DOHH2 (cell line): ENCODE measurements around the gene DLGAP1.

Experiments used
- CTCF ChIP-seq: fragments of 200-600 bp; sonication (generic); IDR thresholded peaks from one replicate; pipeline ENCODE4 v1.5.1; 2014; ENCODE audit warnings: antibody characterized with exemption, mild to moderate bottlenecking, low read depth, low read length; ENCODE audit not compliant: poor library complexity, severe bottlenecking
- EZH2phosphoT487 ChIP-seq: fragments of 200-600 bp; sonication (generic); IDR thresholded peaks from 2 replicates; pipeline ENCODE4 v1.6.1; 2017; ENCODE audit warnings: borderline replicate concordance, mild to moderate bottlenecking, antibody characterized with exemption, low read length, moderate library complexity, mixed read lengths

DNA sequence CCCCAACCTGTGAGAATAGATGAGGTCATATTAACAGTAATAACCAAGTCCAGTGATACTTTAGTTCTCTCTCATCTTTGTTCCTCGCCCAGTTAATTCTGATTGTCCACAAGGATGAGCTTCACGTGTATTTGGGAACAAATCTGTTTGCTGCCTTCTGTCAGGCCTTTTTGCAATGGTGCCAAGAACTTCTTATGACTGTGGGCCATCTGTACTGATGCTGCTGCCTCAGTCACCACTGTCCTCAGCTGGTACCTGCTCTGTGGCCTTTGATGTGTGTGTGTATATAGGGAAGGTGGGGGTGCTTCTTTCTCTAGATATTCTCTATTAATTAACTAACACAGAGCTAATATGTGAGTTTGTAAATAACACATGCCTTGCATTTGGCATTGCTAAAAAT, 612.3 kb downstream of the DLGAP1 start:
- TF ChIP-seq CTCF (no peak), EZH2phosphoT487 (no peak)
